Ammon's horn (tissue), 1 donor: ENCODE measurements around the gene CUTA.

ENCODE experiments used
- DNase-seq: peaks from one replicate; pipeline ENCODE4 v3.0.0-alpha.2; 2016; ENCODE audit warnings: low spot score

The CUTA gene

DNA sequence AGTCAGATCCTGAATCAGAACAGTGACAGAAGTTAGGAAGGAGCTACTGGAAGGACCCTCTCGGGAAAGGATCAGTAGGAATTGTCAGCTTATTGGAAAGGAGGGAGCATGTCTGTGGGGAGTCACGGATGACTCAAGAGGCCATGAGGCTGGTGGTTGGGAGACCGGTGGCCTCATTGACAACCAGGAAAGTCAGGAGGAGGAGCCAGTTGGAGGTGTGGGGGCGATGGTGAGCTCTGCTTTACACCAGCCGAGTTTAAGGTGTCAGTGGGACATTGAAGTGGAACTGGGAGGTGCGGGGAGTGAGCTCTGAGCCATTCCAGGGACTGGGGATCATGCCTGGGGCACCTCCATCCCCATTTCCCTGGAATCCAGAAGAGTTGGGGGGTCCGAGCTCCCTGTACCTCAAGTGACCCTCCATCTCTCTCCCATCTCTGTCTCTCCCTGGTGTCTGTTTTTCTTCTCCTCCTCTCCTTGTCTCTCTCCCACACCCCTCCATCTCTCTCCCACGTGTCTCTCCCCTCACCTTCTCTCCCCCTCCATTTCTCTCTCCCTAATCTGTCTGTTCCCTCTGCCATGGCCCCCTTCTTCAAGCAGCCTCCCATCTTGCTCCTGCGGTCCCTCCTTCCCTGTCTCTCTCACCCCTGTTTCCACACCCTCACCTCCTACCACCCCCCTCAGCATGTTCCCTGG is 22.2 kb upstream of the CUTA start:
- DNase-seq = no peak

DNA sequence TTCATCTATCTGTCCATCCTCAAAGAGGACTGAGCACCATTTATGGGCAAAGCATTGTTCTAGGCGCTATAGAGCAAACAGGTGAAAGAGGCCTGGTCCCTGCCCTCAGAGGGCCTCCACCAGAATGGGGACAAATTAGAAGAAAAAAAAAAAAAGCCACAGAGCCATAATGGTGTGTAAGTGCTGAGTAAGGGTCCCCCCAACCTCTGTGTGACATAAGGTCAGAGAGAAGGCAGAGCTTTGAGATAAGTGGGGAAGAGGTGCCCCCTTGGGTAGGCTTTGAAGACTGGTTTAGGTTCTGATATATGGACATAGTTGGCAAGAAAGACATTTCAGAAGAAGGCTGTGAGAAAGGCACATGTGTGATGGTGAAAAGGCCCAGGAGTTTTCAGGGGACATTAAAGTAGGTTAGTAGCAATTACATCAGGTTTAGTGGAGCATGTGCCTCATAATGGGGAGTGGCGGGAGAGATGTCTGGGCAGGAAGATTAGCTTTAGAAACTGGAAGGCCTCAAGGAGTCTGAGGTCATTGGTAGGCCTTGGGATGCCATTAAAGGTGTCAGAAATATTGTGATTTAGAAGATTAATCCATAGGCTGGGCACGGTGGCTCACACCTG is 21.2 kb upstream of the CUTA start:
- no peak for DNase-seq

DNA sequence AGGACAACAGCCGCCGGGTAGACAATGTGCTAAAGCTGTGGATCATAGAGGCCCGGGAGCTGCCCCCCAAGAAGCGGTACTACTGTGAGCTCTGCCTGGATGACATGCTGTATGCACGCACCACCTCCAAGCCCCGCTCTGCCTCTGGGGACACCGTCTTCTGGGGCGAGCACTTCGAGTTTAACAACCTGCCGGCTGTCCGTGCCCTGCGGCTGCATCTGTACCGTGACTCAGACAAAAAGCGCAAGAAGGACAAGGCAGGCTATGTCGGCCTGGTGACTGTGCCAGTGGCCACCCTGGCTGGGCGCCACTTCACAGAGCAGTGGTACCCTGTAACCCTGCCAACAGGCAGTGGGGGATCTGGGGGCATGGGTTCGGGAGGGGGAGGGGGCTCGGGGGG is 19.8 kb upstream of the CUTA start:
- no peak for DNase-seq

- DNase-seq = no peak
Measured at GRCh38 chr6:33434961-33435360, 17.1 kb upstream of the CUTA start.

GRCh38 chr6:33433544-33434191 is 15.8 kb upstream of the CUTA start:
- no peak for DNase-seq

GRCh38 chr6:33433001-33433543 is 15.2 kb upstream of the CUTA start:
- no peak for DNase-seq

GRCh38 chr6:33432546-33432945 is 14.6 kb upstream of the CUTA start:
- DNase-seq = no peak

- DNase-seq = no peak
Measured at GRCh38 chr6:33431880-33432541, 14.1 kb upstream of the CUTA start.

DNA sequence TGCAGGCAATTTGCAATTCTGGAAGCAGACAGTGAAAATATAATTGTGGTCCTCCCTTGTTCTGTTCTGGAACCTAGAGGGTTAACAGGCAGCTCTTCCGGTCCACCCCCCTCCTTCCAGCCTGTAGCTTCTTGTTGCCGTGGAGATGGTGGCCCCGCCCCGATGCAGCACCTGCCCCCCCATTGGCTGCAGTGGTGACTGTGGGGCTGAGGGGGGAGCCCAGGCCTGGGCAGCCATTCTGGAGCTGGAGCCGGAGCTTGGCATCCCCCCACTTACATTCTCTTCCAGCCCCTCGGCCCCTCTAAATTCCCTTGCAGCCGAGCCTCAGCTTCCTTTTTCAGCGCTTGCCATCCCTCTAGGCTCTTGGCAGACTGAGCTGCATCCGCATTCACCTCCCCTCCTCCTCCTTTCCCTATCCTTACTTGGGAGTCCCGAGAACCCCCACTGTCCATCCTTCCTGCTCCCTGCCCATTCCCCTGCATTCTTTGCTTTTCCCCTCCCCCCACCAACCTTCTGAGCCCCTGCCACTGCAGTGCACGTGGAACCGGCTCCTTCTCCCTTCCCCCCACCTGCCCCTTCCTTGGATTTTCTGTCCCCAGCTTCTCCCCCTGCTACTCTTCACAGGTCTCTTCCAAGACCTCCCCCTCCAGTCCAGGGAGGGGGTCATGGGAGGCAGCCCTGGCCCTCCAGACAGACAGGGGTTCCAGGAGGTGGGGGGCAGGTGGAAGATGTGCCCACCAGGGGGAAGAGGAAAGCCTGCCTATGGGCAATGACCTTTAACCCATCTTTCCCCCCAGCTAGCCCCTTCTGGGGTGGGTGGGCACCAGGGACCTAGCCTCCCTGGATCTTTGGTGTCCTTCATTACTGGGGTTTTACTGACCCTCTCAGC is 13.3 kb upstream of the CUTA start:
- DNase-seq = peak; percentile 95

DNA sequence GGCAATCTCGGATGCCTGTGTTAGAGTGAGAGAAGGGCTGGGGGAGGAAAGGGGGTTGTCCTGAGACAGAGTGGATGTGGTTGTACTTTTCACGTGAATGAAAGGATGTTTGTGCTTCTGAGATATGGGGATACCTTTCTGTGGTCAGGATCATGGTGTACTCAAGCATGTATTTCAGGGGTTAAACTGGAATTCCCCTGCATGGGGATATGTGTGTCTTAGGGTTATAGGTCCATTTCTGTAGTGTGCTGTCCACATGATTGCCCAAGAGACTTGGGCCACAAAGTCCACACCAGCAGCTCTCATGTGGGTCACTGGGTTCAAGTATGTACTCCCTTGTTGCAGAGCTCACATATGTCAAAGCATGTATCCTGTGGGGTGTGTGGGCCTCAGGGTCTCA is 12.4 kb upstream of the CUTA start:
- DNase-seq = no peak

GRCh38 chr6:33429750-33430052 is 11.8 kb upstream of the CUTA start:
- no peak for DNase-seq

GRCh38 chr6:33428966-33429749 is 11.3 kb upstream of the CUTA start:
- DNase-seq = no peak

DNA sequence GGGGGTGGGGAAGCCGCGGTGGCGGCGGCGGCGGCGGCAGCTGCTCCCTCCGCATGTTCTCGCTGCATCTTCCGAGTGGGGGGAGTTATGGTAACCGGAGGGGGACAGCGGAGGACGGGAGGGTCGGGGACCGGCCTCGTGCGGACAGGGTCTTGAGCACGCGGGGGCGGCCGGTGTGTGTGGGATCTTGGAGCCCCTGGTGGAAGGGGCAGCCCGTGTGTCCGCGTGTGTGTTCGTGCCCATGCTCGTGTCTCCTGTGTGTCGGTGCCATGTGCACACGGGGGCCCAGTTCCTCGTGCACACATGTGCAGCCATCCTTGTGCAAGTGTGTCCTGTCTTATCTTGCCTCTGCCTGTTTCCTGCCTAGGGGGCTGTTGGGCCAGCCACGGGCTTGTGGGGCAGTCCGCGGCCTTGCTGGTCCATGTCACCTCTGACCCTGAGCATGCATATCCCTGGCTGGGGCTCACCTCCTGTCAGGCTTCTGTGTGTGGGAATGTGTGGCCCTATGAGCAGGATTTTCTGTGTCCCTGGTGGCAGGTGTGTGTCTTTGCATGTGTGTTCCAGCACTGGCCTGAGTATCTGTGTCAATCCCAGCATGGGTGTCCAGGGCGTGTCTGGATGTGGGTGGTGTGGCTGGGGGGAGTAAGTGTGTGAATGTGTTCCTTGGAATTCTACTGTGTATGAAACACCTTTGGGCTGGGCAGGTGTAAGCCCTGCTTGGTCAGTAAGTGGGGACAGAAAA is 10.5 kb upstream of the CUTA start:
- no peak for DNase-seq

DNA sequence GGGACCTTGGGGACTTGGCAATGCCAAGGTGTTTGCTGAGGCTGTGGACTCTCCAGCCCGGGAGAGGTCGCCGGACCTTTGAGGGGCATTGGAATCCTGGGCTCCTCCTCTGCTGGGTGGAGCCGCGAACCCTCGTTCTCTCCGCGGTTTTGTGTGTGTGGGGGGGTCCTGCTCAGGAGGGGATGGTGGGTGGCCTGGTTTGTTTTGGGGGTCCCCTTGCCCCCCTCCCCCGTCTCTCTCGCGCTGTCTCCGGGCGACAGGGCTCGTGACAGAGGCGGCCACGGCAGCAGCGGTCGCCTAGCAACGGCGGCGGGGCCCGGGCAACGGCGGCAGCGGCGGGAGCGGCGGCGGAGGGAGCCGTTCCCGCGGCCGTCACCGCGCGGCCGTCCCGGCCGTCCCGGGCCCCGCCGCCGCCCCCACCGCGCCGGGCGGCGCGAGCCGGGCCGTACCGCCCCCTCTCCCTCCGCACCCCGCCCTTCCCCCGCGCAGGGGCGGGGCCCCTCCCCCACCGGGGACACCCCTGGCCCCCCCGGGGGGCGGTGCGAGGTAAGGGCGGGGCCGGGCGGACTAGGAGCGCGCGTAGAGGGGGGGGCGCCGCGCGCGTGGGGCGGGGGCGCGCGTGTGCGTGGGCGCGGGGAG is 9.8 kb upstream of the CUTA start:
- peak; percentile 65 for DNase-seq

DNA sequence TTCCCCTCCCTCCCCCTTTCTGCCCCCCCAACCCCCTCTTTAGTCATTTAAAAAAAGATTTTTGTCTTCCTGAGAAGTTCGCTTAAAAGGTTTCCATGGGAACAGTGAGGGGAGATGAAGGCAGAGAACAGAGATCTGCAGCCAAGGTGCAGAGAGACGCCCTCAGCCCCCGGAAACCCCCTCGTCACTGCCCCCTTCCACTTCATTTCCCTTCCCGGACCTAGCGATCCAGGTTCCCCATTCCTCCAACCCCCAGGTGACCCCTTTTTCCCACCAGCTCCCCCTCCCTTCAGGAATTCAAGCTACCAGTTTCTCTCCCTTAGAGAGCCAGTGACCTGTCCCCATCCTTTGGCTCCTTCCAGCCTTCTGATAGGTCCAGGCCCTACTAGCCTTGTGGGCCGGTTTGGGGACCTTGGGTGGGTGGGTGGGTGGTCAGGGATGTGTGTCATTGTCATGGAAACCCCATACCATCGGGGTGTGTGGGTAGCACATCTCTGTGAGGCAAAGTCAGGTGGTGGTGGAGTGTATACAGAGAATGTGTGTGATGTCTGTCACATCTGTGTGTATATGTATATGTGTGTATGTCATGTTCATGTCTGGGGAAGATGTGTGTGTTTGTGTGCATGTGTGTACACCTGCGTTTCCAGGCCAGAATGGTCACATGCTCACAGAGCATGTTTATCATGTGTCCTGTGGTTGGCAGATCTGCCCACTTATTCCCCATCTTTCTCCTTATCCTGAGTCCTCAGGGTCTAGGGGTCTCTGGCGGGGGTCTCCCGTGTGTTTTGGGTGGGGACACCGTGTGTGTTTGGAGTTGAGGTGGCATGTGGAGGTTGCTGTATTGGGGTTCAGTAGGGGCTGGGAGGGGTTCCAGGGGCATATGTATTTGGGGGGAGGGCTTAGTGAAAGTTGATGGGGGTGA is 8.9 kb upstream of the CUTA start:
- peak; percentile 47 for DNase-seq

DNA sequence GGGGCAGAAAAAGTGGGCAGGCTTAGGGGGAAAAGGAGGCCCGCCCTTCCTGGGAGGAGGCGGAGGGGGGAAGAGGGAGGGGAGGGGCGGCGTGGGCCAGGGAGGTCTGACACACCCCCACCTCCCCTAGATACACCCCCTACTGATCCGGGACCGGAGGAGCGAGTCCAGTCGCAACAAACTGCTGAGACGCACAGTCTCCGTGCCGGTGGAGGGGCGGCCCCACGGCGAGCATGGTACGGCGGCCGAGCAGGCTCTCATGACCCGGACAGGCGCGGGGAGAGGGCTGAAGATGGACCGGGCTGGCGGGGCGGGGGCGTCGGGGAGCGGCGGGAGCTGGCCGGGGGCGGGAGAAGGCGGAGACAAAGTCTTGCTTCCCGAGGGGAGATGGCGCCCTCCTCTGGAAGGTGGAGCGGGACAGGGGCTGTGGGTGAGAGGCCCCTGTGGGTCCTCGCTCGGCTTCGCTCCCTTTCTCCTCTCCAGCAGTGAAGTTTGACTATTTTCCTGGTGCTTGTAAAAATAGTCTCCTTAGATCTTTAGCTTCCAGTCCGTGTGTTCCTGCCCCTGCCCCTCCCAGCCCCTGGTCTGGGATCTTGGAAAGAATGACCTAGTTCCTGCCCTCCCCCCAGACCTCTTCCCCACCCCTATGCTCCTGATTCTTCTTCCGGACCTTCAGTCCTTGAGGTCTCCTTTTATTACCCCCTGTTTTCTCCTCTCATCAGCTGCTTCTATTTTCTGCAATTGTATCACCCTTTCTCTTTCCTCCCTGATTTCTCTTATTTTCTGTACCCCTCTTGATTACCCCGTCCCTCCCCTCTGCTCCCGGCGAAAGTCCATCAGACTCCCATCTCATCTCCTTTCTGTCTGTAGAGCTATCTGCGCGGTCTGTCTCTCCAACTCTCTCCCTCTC is 8.0 kb upstream of the CUTA start:
- DNase-seq = peak; percentile 84

DNA sequence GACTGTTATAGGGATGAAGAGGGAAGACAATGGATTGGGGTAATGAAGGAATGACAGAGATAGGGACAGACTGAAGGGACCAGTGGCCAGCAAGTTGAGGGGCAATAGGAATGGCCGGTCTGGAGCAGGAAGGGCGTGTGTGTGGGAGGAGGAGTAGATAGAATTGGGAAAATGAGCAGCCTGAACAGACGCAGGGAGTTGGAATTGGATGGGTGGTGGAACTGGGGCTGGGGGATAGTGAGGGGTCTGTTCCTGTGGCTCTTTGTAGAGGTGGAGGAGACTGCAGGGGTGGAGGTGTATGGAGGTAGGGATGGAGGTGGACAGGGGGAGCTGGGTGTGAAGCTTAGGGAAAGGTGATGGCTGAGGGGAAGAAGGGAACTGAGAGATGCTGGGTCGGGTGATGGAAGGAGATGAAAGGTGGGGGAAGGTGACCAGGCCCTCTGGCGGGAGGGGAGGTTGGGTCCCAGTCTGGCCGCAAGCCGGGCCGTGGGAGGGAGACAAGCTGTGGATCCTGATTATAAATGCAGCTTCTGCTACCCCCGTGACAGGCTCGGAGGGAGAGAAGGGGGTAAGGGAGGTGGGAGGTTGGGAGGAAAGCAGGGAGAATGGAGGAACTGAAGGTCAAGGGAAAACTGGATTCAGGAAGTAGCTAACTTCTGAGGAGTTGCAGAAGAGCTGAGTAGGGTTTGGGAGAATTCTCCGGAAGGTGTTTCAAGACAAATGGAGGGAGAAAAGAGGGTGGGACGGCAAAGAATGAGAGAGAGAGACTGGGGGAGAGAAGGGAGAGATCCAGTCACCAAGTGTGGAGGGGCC is 7.2 kb upstream of the CUTA start:
- DNase-seq = peak; percentile 46
